ENCODE data around the gene EPB41L2.

The EPB41L2 gene

GRCh38 chr6:130839379-130839778 lies 223.7 kb downstream of the EPB41L2 start:
- H3K4me3 ChIP-seq (ENCODE audit: control insufficient read depth, low read depth, low read length): no peak overlapping the region
- no peak for TF ChIP-seq CTCF (conservative IDR thresholded peaks at IDR 0.05; ENCODE audit: control insufficient read depth, insufficient read depth, low read depth, low read length)
- no peak for DNase-seq (ENCODE audit: low read depth)

- no peak for TF ChIP-seq CTCF (conservative IDR thresholded peaks at IDR 0.05; ENCODE audit: control insufficient read depth, insufficient read depth, low read depth, low read length)
- no peak overlapping the region for H3K4me3 ChIP-seq (ENCODE audit: control insufficient read depth, low read depth, low read length)
- no peak for DNase-seq (ENCODE audit: low read depth)
These were observed 224.1 kb downstream of the EPB41L2 start for GRCh38 chr6:130838951-130839350.

GRCh38 chr6:130838250-130838860 lies 224.7 kb downstream of the EPB41L2 start:
- TF ChIP-seq CTCF (conservative IDR thresholded peaks at IDR 0.05; ENCODE audit: control insufficient read depth, insufficient read depth, low read depth, low read length): no peak
- DNase-seq (ENCODE audit: low read depth): no peak
- H3K4me3 ChIP-seq (ENCODE audit: control insufficient read depth, low read depth, low read length): no peak overlapping the region

DNA sequence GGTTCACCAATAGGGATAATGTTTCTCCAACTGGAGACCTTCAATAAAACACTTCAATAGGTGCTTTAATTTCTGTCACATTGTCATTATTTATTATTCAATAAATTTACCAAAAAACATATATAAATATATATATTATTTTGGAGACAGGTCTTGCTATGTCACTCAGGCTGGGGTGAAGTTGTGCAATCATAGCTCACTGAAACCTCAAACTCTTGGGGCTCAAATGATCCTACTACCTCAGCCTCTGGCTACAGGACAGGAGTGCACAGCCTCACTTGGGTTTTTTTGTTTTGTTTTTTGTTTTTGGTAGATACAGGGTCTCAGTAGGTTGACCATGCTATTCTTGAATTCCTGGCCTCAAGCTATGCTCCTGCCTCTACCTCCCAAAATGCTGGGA lies 226.0 kb downstream of the EPB41L2 start:
- DNase-seq (ENCODE audit: low read depth): no peak
- no peak overlapping the region for H3K4me3 ChIP-seq (ENCODE audit: control insufficient read depth, low read depth, low read length)
- no peak for TF ChIP-seq CTCF (conservative IDR thresholded peaks at IDR 0.05; ENCODE audit: control insufficient read depth, insufficient read depth, low read depth, low read length)

GRCh38 chr6:130836055-130836640 lies 226.9 kb downstream of the EPB41L2 start:
- no peak for DNase-seq (ENCODE audit: low read depth)
- no peak for TF ChIP-seq CTCF (conservative IDR thresholded peaks at IDR 0.05; ENCODE audit: control insufficient read depth, insufficient read depth, low read depth, low read length)
- no peak overlapping the region for H3K4me3 ChIP-seq (ENCODE audit: control insufficient read depth, low read depth, low read length)

DNA sequence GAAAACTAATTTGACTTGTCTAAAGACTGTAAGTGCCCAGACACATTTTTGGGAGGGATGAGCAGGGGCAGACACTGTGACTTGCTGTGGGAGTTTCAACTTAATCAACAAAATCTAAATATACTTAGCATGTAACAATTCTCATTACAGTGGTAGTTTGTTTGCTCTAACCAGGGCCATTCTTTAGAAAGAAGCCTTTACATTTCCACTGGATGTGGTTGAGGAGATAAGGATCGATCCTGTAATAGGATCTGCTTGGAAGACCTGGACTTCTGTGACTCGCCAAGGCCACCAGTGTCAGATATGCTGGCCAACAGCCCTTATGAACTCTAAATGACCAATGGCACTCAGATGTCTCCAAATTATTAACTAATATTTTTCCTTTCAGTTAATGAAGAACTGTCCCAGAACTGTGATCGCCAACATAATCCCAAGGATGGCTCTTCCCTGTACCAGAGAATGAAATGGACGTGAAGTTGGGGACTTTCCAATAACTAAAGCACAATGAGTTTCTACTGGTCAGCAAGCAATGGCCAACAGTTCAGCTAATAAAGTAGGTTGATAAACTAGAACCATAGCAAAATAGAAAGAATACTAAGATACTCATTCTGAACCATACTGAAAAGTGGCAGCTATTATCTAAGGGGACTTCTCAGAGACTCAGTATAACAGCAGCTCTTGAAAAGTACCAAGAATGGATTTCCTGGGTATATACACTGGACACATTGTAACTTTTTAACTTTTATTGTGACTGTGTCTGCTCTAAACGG lies 228.4 kb downstream of the EPB41L2 start:
- no peak overlapping the region for H3K4me3 ChIP-seq (ENCODE audit: control insufficient read depth, low read depth, low read length)
- DNase-seq (ENCODE audit: low read depth): no peak
- TF ChIP-seq CTCF (conservative IDR thresholded peaks at IDR 0.05; ENCODE audit: control insufficient read depth, insufficient read depth, low read depth, low read length): no peak

Measured in fibroblast of mammary gland (primary cell).